SK-N-DZ (cell line): Measurements from ENCODE around the gene PDXDC1.
"Not testable (repeated sequence)": the region's sequence is repeated elsewhere in the genome, so short reads cannot be mapped to it uniquely, and the experiment has no call there.

Experiments
- DNase-seq: peaks from one replicate; pipeline ENCODE4 v3.0.0-alpha.2; 2015; ENCODE audit warnings: low spot score

The PDXDC1 gene

GRCh38 chr16:15062085-15062810 lies 87.4 kb downstream of the PDXDC1 start:
- DNase-seq, result not testable (repeated sequence)

- not testable (repeated sequence) for DNase-seq
Observed at GRCh38 chr16:15065961-15066360, 91.1 kb downstream of the PDXDC1 start.

GRCh38 chr16:15066690-15067089 lies 91.9 kb downstream of the PDXDC1 start:
- DNase-seq, result not testable (repeated sequence)

DNA sequence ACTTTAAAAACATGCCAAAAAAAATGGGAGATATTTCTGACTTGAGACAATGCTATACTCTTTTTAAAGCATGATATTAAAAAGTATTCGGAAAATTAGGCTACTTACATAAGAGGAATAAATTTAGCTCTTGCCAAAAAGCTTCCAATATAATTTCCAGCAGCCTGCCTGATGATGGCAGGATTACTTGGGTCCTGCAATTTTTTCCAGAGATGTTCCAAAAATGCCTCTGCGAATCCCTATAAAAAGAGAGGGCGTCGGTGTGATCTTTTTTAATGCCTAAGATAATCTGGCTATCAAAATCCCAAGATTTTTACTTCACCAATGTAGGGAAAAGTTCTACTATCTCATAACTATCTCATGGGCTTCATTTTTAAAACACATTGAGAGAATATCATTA lies 96.2 kb downstream of the PDXDC1 start:
- not testable (repeated sequence) for DNase-seq

GRCh38 chr16:15071916-15072769 lies 97.3 kb downstream of the PDXDC1 start:
- not testable (repeated sequence) for DNase-seq

DNA sequence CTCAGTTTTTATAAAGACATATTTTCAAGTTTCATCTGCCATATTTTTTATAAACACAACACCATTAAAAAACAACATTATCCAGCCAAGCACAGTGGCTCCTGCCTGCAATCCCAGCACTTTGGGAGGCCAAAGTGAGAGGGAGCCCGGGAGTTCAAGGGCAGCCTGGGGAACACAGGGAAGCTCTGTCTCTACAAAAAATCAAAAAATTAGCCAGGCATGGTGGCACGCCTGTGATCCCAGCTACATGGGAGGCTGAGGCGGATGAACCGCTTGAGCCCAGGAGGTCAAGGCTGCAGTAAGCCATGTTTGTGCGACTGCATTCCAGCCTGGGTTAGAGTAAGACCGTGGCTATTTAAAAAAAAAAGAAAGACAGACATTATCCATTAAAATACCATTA lies 98.3 kb downstream of the PDXDC1 start:
- DNase-seq, result no peak

GRCh38 chr16:15076161-15076560 lies 101.3 kb downstream of the PDXDC1 start:
- DNase-seq, result not testable (repeated sequence)

- DNase-seq, result not testable (repeated sequence)
Observed at GRCh38 chr16:15080883-15081282, 106.1 kb downstream of the PDXDC1 start.

DNA sequence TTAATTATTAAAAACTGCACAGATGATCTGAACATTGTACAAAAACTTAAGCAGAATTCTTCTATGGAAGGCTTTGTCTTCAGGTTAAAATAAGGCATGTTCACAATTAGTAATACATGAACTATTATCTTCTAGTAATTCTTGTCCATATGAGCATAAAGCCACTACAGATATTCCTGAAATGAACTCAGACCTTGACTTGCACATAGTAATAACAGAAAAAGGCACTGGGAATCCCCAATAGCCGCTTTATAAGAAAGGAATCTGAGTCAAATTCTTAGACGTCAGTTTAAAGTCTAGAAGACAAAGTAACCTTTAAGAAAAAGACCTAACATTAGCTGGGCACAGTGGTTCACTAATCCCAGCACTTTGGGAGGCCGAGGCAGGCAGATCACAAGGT lies 108.0 kb downstream of the PDXDC1 start:
- not testable (repeated sequence) for DNase-seq

DNA sequence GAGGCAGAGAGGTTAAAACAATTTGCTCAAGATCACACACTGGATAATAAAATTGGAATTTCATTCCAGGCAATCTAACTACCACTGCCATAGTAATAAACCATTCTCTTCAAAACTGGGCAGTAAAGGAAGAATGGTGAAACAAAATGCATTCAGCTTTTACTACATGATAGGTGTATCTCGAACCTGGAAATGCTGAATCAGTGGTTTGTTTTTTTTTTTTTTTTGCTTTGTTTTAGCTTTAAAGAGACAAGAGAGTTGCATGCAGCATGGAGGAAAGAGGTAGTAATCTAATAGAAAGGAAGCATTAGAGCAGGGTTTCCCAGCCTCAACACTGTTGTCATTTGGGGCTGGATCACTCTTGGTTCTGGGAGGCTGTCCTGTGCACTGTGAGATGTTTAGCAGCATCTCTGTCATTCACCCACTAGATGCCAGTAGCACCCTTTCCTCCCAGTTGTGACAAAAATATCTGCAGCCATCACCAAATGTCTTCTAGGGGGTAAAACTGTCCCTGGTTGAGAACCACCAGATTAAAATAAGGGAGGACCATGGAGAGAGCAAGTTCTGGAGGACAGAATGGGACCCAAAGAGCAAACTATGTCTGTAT lies 115.9 kb downstream of the PDXDC1 start:
- DNase-seq, result not testable (repeated sequence)

DNA sequence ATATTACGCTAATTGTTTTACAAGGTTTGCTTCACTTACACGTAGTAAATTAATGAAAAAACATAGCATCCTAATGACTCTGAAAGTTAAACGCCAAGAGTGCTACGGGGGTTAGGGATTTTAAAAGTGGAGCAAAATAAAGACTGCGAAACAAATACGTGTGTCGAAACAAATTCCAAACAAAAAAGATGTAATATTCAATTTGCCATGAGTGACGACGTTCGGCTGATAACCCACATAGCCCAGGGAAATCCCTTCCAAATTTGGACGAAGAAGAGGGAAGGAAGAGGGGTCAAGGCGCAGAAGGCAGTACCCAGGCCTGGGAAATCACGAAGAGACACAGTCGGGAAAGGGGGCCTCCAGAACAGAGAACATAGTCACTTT lies 118.7 kb downstream of the PDXDC1 start:
- DNase-seq, result not testable (repeated sequence)

DNA sequence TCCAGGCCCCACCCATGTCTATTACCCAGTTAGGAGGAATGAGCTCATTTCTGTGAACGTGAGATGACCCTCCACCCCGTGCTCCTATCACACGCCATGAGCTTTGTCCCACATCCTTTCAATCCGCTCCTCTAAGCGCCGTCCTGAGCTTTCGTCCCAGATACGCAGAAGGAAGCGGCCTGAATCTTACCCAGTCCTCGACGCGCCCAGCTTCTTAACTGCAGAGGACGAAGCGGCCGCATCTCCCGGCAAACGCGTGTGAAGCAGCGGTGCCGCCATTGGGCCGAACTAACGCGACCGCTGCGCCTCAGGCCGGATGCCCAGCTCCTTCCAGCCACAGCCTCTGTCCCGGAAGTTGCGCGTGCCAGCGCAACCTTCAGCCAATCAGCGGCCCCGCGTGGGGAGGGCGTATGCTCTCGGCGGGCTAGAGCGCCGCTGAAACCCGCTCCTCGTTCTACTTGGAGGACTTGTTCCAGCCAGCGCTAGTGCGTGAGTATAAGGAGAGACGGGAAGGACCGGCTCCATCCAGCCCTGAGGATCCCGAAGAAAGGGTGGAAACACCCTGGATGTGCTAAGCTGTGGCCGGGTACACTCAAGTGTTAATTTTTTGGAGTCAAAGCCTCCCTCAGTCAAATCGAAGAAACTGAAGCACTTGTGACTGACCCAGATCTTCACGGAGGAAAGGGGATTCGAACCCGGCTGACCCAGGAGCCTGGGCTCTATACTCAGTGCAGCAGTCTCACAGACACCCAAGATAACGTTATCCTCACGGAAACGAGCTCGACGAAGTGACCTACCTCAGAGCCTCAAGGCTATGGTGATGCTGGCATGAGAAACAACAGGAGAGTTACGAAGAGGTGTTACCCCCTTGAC lies 119.4 kb downstream of the PDXDC1 start, which contains the start of gene RRN3:
Gene RRN3 (minus strand): TSS at position 318 of the 873 bp plus-strand sequence. CDS start 39 bp downstream, at position 279.
- DNase-seq, result peak; percentile 94

DNA sequence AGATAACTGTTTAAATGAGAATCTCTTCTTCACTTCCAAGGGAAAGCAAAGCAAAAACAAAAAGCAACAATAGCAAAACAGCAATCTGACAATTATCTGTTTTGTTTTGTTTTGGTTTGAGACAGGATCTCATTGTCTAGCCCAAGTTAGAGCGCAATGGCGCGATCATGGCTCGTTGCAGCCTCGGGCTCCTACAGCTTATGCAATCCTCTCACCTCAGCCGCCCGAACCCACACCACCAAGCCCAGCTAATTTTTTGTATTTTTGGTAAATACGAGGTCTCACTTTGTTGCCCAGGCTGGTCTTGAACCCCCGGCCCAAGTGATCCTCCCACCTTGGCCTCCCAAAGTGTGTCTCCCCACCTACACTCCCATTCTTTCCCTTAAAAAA lies 121.8 kb downstream of the PDXDC1 start:
- DNase-seq, result not testable (repeated sequence)

DNA sequence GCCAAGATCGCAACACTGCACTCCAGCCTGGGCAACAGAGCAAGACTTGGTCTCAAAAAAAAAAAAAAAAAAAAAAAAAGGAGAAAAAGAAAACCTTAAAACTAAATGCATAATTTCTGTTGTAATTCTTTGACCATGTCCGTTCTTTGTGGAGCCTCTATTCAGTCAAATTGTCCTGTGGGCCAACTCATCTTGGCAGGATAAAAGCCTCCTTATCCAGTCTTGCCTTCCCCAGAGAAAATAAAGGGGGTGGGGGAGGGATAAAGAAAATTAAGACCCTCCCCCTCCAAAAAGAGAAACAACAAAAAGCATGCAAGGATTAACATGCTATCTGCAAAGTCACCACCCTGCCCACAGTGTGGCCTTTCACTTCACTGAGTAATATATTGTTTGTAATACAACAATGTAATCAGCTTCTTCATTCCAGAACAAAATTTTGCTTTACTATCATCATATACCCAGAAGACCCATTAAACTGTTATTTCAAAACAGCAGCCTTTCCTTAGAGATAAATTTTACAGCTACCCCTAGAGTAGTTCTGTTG lies 124.6 kb downstream of the PDXDC1 start:
- DNase-seq, result not testable (repeated sequence)

DNA sequence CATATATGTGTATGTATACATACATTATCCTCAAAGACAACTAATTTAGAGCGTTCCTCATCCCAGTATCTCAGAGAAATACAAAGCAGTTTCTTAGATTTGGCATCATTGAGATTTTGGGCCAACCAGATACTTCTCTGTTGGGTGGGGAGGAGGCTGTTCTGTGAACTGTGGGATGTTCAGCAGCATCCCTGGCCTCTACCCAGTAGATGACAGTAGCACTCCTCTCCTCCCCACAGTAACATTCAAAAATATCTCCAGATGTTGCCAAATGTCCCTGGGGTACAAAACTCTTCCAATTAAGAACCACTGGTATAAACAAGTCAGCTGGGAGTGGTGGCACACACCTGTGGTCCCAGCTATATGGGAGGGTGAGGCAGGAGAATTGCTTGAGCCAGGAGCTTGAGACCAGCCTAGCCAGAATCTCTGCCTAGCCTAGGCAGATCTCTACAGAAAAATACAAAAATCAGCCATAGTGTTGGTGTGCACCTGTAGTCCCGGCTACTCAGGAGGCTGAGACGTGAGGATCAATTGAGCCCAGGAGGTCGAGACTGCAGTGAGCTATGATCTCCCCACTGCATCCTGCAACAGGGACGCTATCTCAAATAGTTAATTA lies 125.7 kb downstream of the PDXDC1 start:
- DNase-seq, result not testable (repeated sequence)

DNA sequence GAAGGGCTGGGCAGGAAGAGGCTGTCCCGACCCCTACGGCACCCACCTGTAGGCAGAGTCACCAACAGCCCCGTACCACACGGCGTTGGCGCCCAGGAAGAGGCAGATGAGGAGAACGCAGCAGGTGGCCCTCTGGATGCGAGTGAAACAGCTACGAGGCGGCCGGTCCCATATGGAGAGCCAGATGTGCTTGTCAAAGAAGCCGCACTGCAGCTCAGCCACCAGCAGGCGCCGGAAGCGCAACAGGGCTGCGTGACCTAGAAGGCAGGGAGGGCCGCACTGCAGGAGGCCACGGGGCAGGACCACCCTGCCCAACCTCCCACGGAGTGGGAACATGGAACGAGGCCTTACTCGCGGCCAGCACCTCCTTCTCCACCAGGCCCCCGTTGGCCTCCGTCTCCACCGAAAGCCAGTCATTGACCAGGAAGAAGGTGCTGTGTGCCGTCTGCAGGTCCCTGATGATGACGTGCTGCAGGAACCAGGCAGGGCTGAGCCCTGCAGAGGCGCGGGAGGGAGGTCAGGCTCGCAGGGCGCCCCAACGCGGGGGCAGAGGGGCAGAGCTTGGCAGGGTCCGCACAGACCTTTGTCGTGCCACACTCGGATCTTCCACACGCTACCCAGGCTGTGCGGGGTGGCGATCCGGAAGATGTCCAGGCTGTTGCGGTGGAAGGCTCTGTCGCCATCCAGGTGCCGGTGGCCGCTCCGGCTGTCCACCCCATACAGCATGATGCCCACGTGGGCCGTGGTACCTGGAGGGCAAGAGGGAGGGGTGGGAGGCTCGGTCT lies 153.0 kb downstream of the PDXDC1 start:
- DNase-seq, result not testable (repeated sequence)

- not testable (repeated sequence) for DNase-seq
Observed at GRCh38 chr16:15130256-15130932, 155.6 kb downstream of the PDXDC1 start.

- DNase-seq, result not testable (repeated sequence)
Observed at GRCh38 chr16:15130943-15131700, 156.3 kb downstream of the PDXDC1 start.
